ENCODE results near the gene CDK6. TPM values are rescaled to one million over a fixed set of nuclear protein-coding genes. Genes with fewer than 3 reads are reported as not detected.

The CDK6 gene
- total RNA-seq, 4 donors from 2014 or later = 18.9 to 30.3 (median 24.2) TPM

- TF ChIP-seq, protein P1, sequence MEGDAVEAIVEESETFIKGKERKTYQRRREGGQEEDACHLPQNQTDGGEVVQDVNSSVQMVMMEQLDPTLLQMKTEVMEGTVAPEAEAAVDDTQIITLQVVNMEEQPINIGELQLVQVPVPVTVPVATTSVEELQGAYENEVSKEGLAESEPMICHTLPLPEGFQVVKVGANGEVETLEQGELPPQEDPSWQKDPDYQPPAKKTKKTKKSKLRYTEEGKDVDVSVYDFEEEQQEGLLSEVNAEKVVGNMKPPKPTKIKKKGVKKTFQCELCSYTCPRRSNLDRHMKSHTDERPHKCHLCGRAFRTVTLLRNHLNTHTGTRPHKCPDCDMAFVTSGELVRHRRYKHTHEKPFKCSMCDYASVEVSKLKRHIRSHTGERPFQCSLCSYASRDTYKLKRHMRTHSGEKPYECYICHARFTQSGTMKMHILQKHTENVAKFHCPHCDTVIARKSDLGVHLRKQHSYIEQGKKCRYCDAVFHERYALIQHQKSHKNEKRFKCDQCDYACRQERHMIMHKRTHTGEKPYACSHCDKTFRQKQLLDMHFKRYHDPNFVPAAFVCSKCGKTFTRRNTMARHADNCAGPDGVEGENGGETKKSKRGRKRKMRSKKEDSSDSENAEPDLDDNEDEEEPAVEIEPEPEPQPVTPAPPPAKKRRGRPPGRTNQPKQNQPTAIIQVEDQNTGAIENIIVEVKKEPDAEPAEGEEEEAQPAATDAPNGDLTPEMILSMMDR (IDR thresholded peaks at IDR 0.05) = no peak
- no peak for DNase-seq (ENCODE audit: low spot score)
Measured at GRCh38 chr7:92636018-92636560, 200.3 kb downstream of the CDK6 start.

DNA sequence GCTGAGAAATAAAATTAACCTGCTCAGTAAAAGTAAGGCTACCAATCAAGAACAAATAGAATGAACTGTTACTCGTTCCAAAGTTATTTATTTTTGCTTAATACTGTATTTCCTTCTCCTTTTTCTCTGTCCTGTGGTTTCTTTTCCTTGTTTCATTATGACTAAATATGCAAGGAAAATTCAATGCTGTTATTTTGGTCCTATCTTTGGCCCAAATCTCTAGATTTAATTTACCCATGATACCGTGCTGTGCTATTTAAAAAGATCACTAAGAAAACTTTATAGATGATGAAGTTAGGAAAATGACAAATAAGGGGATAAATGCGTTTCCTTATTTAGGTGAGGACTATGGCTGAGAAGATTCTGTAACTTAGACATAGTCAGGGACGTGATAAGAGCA lies 200.8 kb downstream of the CDK6 start:
- no peak for ATAC-seq (ENCODE audit: low FRiP score)
- TF ChIP-seq, protein P1 (IDR thresholded peaks at IDR 0.05) = no peak
- no peak for DNase-seq (ENCODE audit: low spot score)

More at GRCh38 chr7:92636018-92636560, 200.3 kb downstream of the CDK6 start:
- no peak for ATAC-seq (ENCODE audit: low FRiP score)

DNA sequence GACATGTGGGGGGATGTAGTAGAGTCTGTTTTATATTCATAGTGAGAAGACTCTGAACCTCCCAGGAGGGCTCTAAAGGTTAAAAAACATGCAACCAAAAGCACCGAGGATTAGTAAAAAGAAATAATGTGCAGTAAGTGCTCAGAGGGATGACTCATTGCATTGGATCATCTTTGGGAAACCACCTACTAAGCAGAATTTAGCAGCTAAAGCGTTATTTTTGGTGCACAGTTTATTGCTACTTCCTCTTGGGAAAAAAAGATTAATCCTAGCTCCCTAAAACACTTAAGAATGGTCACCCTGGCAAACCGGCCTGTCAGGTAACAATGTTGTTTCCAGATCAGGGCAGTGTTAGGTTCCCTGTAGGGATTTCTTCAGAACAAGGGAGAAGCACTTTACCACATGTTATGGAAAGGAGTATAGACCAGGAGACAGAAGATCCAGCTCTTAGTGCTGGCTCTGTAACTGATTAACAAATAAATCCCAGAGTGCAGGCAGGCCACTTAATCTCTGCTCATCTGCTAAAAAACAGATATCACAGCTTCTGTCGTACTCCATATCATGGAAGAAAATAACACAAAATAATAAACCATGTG lies 201.4 kb downstream of the CDK6 start:
- DNase-seq (ENCODE audit: low spot score) (no peak), ATAC-seq (ENCODE audit: low FRiP score) (peak; percentile 73)
- TF ChIP-seq, protein P1 (IDR thresholded peaks at IDR 0.05) = no peak

- ATAC-seq (ENCODE audit: low FRiP score) (no peak), DNase-seq (ENCODE audit: low spot score) (no peak)
- TF ChIP-seq, protein P1 (IDR thresholded peaks at IDR 0.05) = no peak
Measured at GRCh38 chr7:92634205-92634604, 202.2 kb downstream of the CDK6 start.

DNA sequence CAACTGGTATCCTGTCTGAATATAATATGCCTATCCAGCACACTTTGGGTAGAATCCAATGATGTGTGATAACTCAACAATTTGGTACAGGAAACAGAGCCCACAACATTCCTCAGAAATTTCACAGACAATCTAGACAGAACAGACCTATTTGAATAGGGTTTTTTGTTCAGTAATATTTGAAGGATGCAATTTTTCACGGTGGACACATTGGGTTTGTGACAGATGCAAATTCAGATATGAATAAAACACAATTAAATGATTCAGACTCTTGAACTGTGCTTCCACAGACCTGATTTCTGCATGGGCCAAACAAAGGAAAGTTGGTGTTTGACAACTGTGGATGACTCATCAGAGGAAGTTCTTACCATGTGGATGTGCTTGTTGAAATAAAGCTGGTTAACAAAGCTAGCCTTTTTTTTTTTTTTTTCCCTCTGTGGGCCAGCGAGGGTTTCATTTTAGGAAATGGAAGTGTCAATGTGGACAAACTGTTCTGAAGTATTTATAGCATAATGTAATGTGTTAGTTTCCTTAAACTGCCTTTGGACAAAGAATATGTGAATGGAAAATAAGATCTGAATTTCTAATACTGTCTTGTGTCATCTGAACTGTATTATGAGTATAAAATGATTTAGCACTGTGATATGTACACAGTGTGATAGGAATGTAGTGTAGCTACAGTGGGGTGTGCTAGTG lies 203.0 kb downstream of the CDK6 start:
- TF ChIP-seq, protein P1 (IDR thresholded peaks at IDR 0.05) = no peak
- DNase-seq (ENCODE audit: low spot score) (no peak), ATAC-seq (ENCODE audit: low FRiP score) (peak; percentile 79)

DNA sequence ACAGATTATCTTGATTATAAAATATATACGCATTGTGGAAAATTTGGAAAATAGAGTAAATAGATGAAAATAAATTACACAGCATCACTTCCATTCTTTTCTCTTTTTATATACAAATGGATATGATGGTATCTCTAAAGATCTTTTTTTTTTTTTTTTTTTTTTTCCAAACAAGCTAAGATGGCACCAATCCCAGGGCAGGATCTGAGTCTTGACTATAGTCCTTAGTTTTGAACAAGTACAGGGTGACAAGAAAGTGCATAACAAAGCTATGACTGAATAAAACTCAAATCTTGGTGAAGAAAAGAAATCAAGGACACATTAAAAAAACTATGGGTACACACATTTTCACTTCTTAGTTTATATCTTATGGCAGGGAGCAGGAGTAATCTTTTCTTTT lies 203.6 kb downstream of the CDK6 start:
- DNase-seq (ENCODE audit: low spot score) = no peak
- no peak for ATAC-seq (ENCODE audit: low FRiP score)
- TF ChIP-seq, protein P1 (IDR thresholded peaks at IDR 0.05) = no peak
